Smooth muscle cell (in vitro differentiated cells): ENCODE measurements around the gene DNAH11. TPM values are rescaled to one million over a fixed set of nuclear protein-coding genes. Genes with fewer than 3 reads are reported as not detected.
A peak's percentile ranks its signal among the peaks of the same experiment; 100 is the strongest.

Experiments used
- DNase-seq: peaks from one replicate; lab custom pipeline; 2025; ENCODE audit not compliant: unreplicated experiment; lab: John Stamatoyannopoulos, UW
- H2AFZ ChIP-seq: fragments of 200-600 bp; sonication (generic); 2 replicates; pipeline ENCODE4 v1.6.0; 2016; ENCODE audit warnings: antibody characterized with exemption, low read depth, mild to moderate bottlenecking
- H3F3A ChIP-seq: fragments of 200-600 bp; sonication (generic); 2 replicates; pipeline ENCODE4 v1.6.0; 2017; ENCODE audit warnings: antibody characterized with exemption, low read depth
- H3K27ac ChIP-seq: fragments of 200-600 bp; sonication (generic); 2 replicates; pipeline ENCODE4 v1.5.1; 2016; ENCODE audit warnings: low read depth, mild to moderate bottlenecking
- H3K27me3 ChIP-seq: fragments of 200-600 bp; sonication (generic); 2 replicates; pipeline ENCODE4 v1.6.1; 2016; ENCODE audit warnings: low read depth, mild to moderate bottlenecking
- H3K36me3 ChIP-seq: fragments of 200-600 bp; sonication (generic); 2 replicates; pipeline ENCODE4 v1.5.1; 2016; ENCODE audit warnings: low read depth
- H3K4me1 ChIP-seq: fragments of 200-600 bp; sonication (generic); 2 replicates; pipeline ENCODE4 v1.5.1; 2016; ENCODE audit warnings: low read depth
- H3K4me2 ChIP-seq: fragments of 200-600 bp; sonication (generic); 2 replicates; pipeline ENCODE4 v1.6.0; 2016; ENCODE audit warnings: mild to moderate bottlenecking
- H3K4me3 ChIP-seq: fragments of 200-600 bp; sonication (generic); 2 replicates; pipeline ENCODE4 v1.5.1; 2016; ENCODE audit warnings: mild to moderate bottlenecking
- H3K79me2 ChIP-seq: fragments of 200-600 bp; sonication (generic); 2 replicates; pipeline ENCODE4 v1.6.0; 2016; ENCODE audit warnings: low read depth, mild to moderate bottlenecking
- H3K9ac ChIP-seq: fragments of 200-600 bp; sonication (generic); 2 replicates; pipeline ENCODE4 v1.6.0; 2016; ENCODE audit warnings: low read depth
- H3K9me3 ChIP-seq: fragments of 200-600 bp; sonication (generic); replicated peaks from 2 replicates; pipeline ENCODE4 v1.5.1; 2016; ENCODE audit warnings: low read depth
- H4K20me1 ChIP-seq: fragments of 200-600 bp; sonication (generic); 2 replicates; pipeline ENCODE4 v1.6.0; 2016; ENCODE audit warnings: low read depth
- CTCF ChIP-seq: fragments of 200-600 bp; sonication (generic); IDR thresholded peaks from 2 replicates; pipeline ENCODE4 v1.5.1; 2017; ENCODE audit warnings: borderline replicate concordance, mild to moderate bottlenecking, antibody characterized with exemption; ENCODE audit not compliant: insufficient read depth, poor library complexity, severe bottlenecking
- WGBS: methylation state at CpG from one replicate; pipeline ENCODE4 v1.1.7; 2016; ENCODE audit warnings: low lambda C conversion rate; 5-methylcytosine and 5-hydroxymethylcytosine counted together
- polyA plus RNA-seq: library from polyadenylated mRNA; unstranded; fragments of >200 nt; fragmentation: Nextera tagmentation; extraction: Ambion mirVana; gene quantifications from 2 replicates; pipeline ENCODE4 v1.2.1, GENCODE V29; 2016
- total RNA-seq: library from RNA; depleted of rRNA; stranded (reverse); fragments of >200 nt; gene quantifications from 2 replicates; pipeline ENCODE4 v1.2.3, GENCODE V29; 2014

DNAH11 gene
- total and polyA plus RNA-seq, 2 experiments from 2014 or later: 0.22 to 0.63 TPM

GRCh38 chr7:21508538-21508937 is 34.3 kb upstream of the DNAH11 start:
- H3K9me3 ChIP-seq: peaks cover 3% of the 10 kb centered on the region
- no peak overlapping the region for H3K4me3 ChIP-seq
- no peak for TF ChIP-seq CTCF
- no peaks in the 10 kb centered on the region for H4K20me1 ChIP-seq
- H2AFZ ChIP-seq: no peak overlapping the region
- no peaks in the 10 kb centered on the region for H3K4me1 ChIP-seq
- no peak overlapping the region for H3K9ac ChIP-seq
- DNase-seq: no peak
- no peak overlapping the region for H3K4me2 ChIP-seq
- H3F3A ChIP-seq: no peaks in the 10 kb centered on the region
- H3K79me2 ChIP-seq: no peaks in the 10 kb centered on the region
- H3K36me3 ChIP-seq: no peaks in the 10 kb centered on the region
- no peaks in the 10 kb centered on the region for H3K27me3 ChIP-seq
- H3K27ac ChIP-seq: no peak overlapping the region
- WGBS: 99% methylated on average over 3 of the region's 3 CpGs

GRCh38 chr7:21514062-21514461 is 28.8 kb upstream of the DNAH11 start:
- no peaks in the 10 kb centered on the region for H3K36me3 ChIP-seq
- TF ChIP-seq CTCF: no peak

GRCh38 chr7:21524680-21525079 is 18.2 kb upstream of the DNAH11 start:
- Histone ChIP-seq H3K79me2 (no peaks in the 10 kb centered on the region), H3K27me3 (no peaks in the 10 kb centered on the region), H3K36me3 (no peaks in the 10 kb centered on the region), H3K27ac (no peak overlapping the region), H3K4me1 (no peaks in the 10 kb centered on the region), H4K20me1 (no peaks in the 10 kb centered on the region), H3F3A (no peaks in the 10 kb centered on the region), H3K9ac (no peak overlapping the region), H2AFZ (no peak overlapping the region), H3K9me3 (no peaks in the 10 kb centered on the region), H3K4me3 (no peak overlapping the region), H3K4me2 (no peak overlapping the region)
- no peak for TF ChIP-seq CTCF
- no peak for DNase-seq
- 97% methylated on average over 1 of the region's 1 CpG for WGBS

More at GRCh38 chr7:21514062-21514461, 28.8 kb upstream of the DNAH11 start:
- DNase-seq: no peak
- no peak overlapping the region for H2AFZ ChIP-seq
- no peak overlapping the region for H3K4me3 ChIP-seq
- H3F3A ChIP-seq: no peaks in the 10 kb centered on the region
- H3K4me2 ChIP-seq: no peak overlapping the region
- H4K20me1 ChIP-seq: no peaks in the 10 kb centered on the region
- no peaks in the 10 kb centered on the region for H3K27me3 ChIP-seq
- H3K9ac ChIP-seq: no peak overlapping the region
- H3K4me1 ChIP-seq: no peaks in the 10 kb centered on the region
- H3K79me2 ChIP-seq: no peaks in the 10 kb centered on the region
- H3K27ac ChIP-seq: no peak overlapping the region
- H3K9me3 ChIP-seq: peaks cover 3% of the 10 kb centered on the region

GRCh38 chr7:21526007-21526406 is 16.8 kb upstream of the DNAH11 start:
- Histone ChIP-seq H3K27ac (no peak overlapping the region), H3K4me2 (no peak overlapping the region), H3K27me3 (no peaks in the 10 kb centered on the region), H3K4me3 (no peak overlapping the region), H4K20me1 (no peaks in the 10 kb centered on the region), H3K9ac (no peak overlapping the region), H3K36me3 (no peaks in the 10 kb centered on the region), H3K4me1 (no peaks in the 10 kb centered on the region), H3K9me3 (no peaks in the 10 kb centered on the region), H2AFZ (no peak overlapping the region), H3F3A (no peaks in the 10 kb centered on the region), H3K79me2 (no peaks in the 10 kb centered on the region)
- peak; percentile 30 for TF ChIP-seq CTCF
- DNase-seq: no peak
